HepG2 (cell line): ENCODE data around the gene OR7D2. TPM values are rescaled to one million over a fixed set of nuclear protein-coding genes. Genes with fewer than 3 reads are reported as not detected.

Source experiments
- HMGA1 ChIP-seq: sonication (generic); formaldehyde crosslinking; conservative IDR thresholded peaks from 2 replicates; pipeline ENCODE4 v1.4.0; 2020; ENCODE audit warnings: missing genetic modification reagents
- ISL2 ChIP-seq: sonication (generic); formaldehyde crosslinking; IDR thresholded peaks from 2 replicates; pipeline ENCODE4 v1.5.0; 2020; ENCODE audit warnings: missing genetic modification reagents
- MBNL3 ChIP-seq: fragments of 250-450 bp; sonication (Bioruptor Pico); conservative IDR thresholded peaks from 2 replicates; pipeline ENCODE4 v1.8.0; 2022; ENCODE audit warnings: mild to moderate bottlenecking, inconsistent platforms
- RFXANK ChIP-seq: IDR thresholded peaks from 2 replicates; pipeline ENCODE4 v1.6.1; 2016
- TMF1 ChIP-seq: sonication (generic); formaldehyde crosslinking; IDR thresholded peaks from 2 replicates; pipeline ENCODE4 v1.8.1; 2022; ENCODE audit warnings: low read depth, missing genetic modification reagents
- TSC22D2 ChIP-seq: sonication (generic); formaldehyde crosslinking; IDR thresholded peaks from 2 replicates; pipeline ENCODE4 v1.5.1; 2020; ENCODE audit warnings: missing genetic modification reagents, mild to moderate bottlenecking, borderline replicate concordance
- ZBTB42 ChIP-seq: sonication (generic); formaldehyde crosslinking; IDR thresholded peaks from 2 replicates; pipeline ENCODE4 v1.5.0; 2020; ENCODE audit warnings: mild to moderate bottlenecking, missing genetic modification reagents
- ZMYM3 ChIP-seq: sonication (generic); formaldehyde crosslinking; IDR thresholded peaks from 2 replicates; pipeline ENCODE4 v1.5.1; 2020; ENCODE audit warnings: mild to moderate bottlenecking, missing genetic modification reagents
- ZNF33B ChIP-seq: sonication (generic); formaldehyde crosslinking; IDR thresholded peaks from 2 replicates; pipeline ENCODE4 v1.5.1; 2020; ENCODE audit warnings: mild to moderate bottlenecking, missing genetic modification reagents
- polyA plus RNA-seq, 8 experiments: library from polyadenylated mRNA; depleted of rRNA in 3 of 8; stranded (reverse) in 7 of 8; unstranded in 1 of 8; fragments of >200 nt; fragmentation: Illumina TruSeq in 4 of 8; extraction: Trizol in 4 of 8; gene quantifications; 2 replicates each; pipeline versions ENCODE4 v1.2.1 to v1.2.3, GENCODE V29; 2011 to 2016; ENCODE audit warnings: low read depth in 4 of 8, missing spikeins in 1 of 8, mixed read lengths in 1 of 8; ENCODE audit not compliant: insufficient read depth in 1 of 8
- total RNA-seq, 5 experiments: library from RNA; depleted of rRNA; stranded (reverse); fragments of >200 nt; fragmentation: Illumina TruSeq; extraction: Trizol; gene quantifications; 2 replicates each; pipeline ENCODE4 v1.2.3, GENCODE V29; 2016; ENCODE audit warnings: low read depth in 1 of 5
- TF ChIP-seq, protein P1 (sequence below): sonication (generic); formaldehyde crosslinking; conservative IDR thresholded peaks from 2 replicates; pipeline ENCODE4 v1.4.0; 2020; ENCODE audit warnings: missing genetic modification reagents
- TF ChIP-seq, protein P2 (sequence below): sonication (generic); formaldehyde crosslinking; IDR thresholded peaks from 2 replicates; pipeline ENCODE4 v1.9.0; 2022; ENCODE audit warnings: missing genetic modification reagents, mild to moderate bottlenecking, borderline replicate concordance
- TF ChIP-seq, protein P3 (sequence below): IDR thresholded peaks from 2 replicates; pipeline ENCODE4 v1.6.1; 2016; ENCODE audit warnings: low read depth, missing genetic modification reagents, missing compliant biosample characterization
- TF ChIP-seq, protein P4 (sequence below), 2 experiments: IDR thresholded peaks; 2 replicates each; pipeline ENCODE4 v1.6.1; 2011 to 2012; ENCODE audit warnings: low read length in 2 of 2, borderline replicate concordance in 1 of 2, low read depth in 1 of 2, mild to moderate bottlenecking in 1 of 2, moderate library complexity in 1 of 2

Gene OR7D2
- total and polyA plus RNA-seq, 2 of the 13 experiments (the other 11 are each of a cell fraction or from before 2014, with no cell fraction given) = 0.07 TPM; not detected in 1

DNA sequence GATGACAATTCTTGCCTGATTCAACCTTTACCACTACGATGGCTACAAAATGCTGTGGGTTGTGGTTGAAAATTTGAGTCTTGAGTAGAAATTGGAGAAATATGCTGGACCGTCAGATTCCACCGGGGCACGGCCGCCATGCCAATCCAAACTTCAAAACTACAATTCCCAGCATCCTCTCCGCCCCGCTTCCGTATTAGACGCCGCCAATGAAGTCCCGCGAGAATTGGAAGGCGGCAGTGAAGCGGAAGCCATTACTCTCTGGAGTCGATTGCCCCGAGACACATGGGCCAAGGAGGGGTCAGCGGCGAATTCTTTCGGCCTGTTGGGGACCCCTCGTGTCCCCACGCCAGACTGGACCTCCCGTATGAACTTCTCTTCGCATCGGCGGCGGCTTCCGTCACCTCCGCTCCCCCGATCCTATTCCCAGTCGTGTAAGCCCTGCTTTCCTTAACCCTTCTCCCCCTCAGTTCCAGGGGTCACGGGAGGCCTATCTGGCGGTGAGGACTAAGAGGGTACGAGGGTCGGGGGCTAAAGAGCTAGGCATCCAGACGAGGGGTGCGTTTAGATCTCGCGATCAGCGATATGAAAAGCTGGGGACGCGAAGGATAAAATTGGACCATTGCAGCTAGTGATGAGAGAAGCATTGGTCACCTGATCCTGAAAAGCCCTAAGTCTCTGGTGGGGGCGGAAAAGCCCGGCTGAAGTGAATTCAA lies 38.5 kb upstream of the OR7D2 start, which contains the start of gene ZNF317 (continued):
- TF ChIP-seq, protein P1, sequence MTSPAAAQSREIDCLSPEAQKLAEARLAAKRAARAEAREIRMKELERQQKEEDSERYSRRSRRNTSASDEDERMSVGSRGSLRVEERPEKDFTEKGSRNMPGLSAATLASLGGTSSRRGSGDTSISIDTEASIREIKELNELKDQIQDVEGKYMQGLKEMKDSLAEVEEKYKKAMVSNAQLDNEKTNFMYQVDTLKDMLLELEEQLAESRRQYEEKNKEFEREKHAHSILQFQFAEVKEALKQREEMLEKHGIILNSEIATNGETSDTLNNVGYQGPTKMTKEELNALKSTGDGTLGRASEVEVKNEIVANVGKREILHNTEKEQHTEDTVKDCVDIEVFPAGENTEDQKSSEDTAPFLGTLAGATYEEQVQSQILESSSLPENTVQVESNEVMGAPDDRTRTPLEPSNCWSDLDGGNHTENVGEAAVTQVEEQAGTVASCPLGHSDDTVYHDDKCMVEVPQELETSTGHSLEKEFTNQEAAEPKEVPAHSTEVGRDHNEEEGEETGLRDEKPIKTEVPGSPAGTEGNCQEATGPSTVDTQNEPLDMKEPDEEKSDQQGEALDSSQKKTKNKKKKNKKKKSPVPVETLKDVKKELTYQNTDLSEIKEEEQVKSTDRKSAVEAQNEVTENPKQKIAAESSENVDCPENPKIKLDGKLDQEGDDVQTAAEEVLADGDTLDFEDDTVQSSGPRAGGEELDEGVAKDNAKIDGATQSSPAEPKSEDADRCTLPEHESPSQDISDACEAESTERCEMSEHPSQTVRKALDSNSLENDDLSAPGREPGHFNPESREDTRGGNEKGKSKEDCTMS = no peak
- TF ChIP-seq ZBTB42 (no peak), ZMYM3 (peak; percentile 37; the same call in 1 of the 2 replicates), ISL2 (CRISPR knock-in tag) (0 out of 2 replicates have a peak, but pooled peaks have one; percentile 26), TMF1 (CRISPR knock-in tag) (no peak; the same call in 1 of the 2 replicates), ZNF33B (CRISPR knock-in tag) (no peak), TSC22D2 (CRISPR knock-in tag) (0 out of 2 replicates have a peak, but pooled peaks have one; percentile 63), RFXANK (CRISPR knock-in tag) (no peak), MBNL3 (CRISPR knock-in tag) (no peak), HMGA1 (CRISPR knock-in tag) (no peak)
- TF ChIP-seq, protein P2, sequence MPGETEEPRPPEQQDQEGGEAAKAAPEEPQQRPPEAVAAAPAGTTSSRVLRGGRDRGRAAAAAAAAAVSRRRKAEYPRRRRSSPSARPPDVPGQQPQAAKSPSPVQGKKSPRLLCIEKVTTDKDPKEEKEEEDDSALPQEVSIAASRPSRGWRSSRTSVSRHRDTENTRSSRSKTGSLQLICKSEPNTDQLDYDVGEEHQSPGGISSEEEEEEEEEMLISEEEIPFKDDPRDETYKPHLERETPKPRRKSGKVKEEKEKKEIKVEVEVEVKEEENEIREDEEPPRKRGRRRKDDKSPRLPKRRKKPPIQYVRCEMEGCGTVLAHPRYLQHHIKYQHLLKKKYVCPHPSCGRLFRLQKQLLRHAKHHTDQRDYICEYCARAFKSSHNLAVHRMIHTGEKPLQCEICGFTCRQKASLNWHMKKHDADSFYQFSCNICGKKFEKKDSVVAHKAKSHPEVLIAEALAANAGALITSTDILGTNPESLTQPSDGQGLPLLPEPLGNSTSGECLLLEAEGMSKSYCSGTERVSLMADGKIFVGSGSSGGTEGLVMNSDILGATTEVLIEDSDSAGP (CRISPR knock-in tag) = peak; percentile 73; the same call in 1 of the 2 replicates
- TF ChIP-seq, protein P3, sequence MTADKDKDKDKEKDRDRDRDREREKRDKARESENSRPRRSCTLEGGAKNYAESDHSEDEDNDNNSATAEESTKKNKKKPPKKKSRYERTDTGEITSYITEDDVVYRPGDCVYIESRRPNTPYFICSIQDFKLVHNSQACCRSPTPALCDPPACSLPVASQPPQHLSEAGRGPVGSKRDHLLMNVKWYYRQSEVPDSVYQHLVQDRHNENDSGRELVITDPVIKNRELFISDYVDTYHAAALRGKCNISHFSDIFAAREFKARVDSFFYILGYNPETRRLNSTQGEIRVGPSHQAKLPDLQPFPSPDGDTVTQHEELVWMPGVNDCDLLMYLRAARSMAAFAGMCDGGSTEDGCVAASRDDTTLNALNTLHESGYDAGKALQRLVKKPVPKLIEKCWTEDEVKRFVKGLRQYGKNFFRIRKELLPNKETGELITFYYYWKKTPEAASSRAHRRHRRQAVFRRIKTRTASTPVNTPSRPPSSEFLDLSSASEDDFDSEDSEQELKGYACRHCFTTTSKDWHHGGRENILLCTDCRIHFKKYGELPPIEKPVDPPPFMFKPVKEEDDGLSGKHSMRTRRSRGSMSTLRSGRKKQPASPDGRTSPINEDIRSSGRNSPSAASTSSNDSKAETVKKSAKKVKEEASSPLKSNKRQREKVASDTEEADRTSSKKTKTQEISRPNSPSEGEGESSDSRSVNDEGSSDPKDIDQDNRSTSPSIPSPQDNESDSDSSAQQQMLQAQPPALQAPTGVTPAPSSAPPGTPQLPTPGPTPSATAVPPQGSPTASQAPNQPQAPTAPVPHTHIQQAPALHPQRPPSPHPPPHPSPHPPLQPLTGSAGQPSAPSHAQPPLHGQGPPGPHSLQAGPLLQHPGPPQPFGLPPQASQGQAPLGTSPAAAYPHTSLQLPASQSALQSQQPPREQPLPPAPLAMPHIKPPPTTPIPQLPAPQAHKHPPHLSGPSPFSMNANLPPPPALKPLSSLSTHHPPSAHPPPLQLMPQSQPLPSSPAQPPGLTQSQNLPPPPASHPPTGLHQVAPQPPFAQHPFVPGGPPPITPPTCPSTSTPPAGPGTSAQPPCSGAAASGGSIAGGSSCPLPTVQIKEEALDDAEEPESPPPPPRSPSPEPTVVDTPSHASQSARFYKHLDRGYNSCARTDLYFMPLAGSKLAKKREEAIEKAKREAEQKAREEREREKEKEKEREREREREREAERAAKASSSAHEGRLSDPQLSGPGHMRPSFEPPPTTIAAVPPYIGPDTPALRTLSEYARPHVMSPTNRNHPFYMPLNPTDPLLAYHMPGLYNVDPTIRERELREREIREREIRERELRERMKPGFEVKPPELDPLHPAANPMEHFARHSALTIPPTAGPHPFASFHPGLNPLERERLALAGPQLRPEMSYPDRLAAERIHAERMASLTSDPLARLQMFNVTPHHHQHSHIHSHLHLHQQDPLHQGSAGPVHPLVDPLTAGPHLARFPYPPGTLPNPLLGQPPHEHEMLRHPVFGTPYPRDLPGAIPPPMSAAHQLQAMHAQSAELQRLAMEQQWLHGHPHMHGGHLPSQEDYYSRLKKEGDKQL (CRISPR knock-in tag) = no peak
- TF ChIP-seq, protein P4, sequence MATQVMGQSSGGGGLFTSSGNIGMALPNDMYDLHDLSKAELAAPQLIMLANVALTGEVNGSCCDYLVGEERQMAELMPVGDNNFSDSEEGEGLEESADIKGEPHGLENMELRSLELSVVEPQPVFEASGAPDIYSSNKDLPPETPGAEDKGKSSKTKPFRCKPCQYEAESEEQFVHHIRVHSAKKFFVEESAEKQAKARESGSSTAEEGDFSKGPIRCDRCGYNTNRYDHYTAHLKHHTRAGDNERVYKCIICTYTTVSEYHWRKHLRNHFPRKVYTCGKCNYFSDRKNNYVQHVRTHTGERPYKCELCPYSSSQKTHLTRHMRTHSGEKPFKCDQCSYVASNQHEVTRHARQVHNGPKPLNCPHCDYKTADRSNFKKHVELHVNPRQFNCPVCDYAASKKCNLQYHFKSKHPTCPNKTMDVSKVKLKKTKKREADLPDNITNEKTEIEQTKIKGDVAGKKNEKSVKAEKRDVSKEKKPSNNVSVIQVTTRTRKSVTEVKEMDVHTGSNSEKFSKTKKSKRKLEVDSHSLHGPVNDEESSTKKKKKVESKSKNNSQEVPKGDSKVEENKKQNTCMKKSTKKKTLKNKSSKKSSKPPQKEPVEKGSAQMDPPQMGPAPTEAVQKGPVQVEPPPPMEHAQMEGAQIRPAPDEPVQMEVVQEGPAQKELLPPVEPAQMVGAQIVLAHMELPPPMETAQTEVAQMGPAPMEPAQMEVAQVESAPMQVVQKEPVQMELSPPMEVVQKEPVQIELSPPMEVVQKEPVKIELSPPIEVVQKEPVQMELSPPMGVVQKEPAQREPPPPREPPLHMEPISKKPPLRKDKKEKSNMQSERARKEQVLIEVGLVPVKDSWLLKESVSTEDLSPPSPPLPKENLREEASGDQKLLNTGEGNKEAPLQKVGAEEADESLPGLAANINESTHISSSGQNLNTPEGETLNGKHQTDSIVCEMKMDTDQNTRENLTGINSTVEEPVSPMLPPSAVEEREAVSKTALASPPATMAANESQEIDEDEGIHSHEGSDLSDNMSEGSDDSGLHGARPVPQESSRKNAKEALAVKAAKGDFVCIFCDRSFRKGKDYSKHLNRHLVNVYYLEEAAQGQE (IDR thresholded peaks at IDR 0.05; ENCODE audit: borderline replicate concordance in 1 of 2, low read depth in 1 of 2, low read length in 2 of 2) = no peak
